Activated CD4-positive, CD25-positive, alpha-beta regulatory T cell treated with anti-CD3 and anti-CD28 coated beads, Interleukin-2, amount 50 U/mL, for 24 hours (primary cell): ENCODE data around the gene PRKD2.
"Not testable (repeated sequence)": the region's sequence is repeated elsewhere in the genome, so short reads cannot be mapped to it uniquely, and the experiment has no call there.

Experiments used
- ATAC-seq, 2 donors: fragments of 150-1000 bp; cut with Tn5 transposase; one replicate each; pipeline ENCODE4 v1.10.0; 2021; ENCODE audit warnings: mild to moderate bottlenecking in 1 of 2, moderate library complexity in 1 of 2

PRKD2 gene

GRCh38 chr19:46723471-46723870, 6.6 kb upstream of the PRKD2 start:
- ATAC-seq: no peak

- no peak for ATAC-seq
These were observed 6.1 kb upstream of the PRKD2 start for GRCh38 chr19:46723023-46723461.

GRCh38 chr19:46722421-46723022, 5.6 kb upstream of the PRKD2 start:
- no peak for ATAC-seq

- ATAC-seq: no peak
These were observed 5.1 kb upstream of the PRKD2 start for GRCh38 chr19:46722004-46722380.

- no peak for ATAC-seq
These were observed 4.5 kb upstream of the PRKD2 start for GRCh38 chr19:46721269-46722003.

GRCh38 chr19:46720503-46721239, 3.8 kb upstream of the PRKD2 start:
- no peak for ATAC-seq

GRCh38 chr19:46719629-46720502, 3.0 kb upstream of the PRKD2 start:
- ATAC-seq: no peak

- no peak for ATAC-seq
These were observed 2.2 kb upstream of the PRKD2 start for GRCh38 chr19:46718934-46719622.

GRCh38 chr19:46718157-46718933, 1.4 kb upstream of the PRKD2 start:
- ATAC-seq: peak; percentile 8 to 18

- peak; percentile 21 to 29 for ATAC-seq
These were observed 816 bp upstream of the PRKD2 start for GRCh38 chr19:46717716-46718143.

- ATAC-seq: no peak
These were observed 261 bp downstream of the PRKD2 start for GRCh38 chr19:46716672-46717033.

- no peak for ATAC-seq
These were observed 791 bp downstream of the PRKD2 start for GRCh38 chr19:46715975-46716671.

GRCh38 chr19:46715620-46715974, 1.3 kb downstream of the PRKD2 start:
- ATAC-seq: no peak

GRCh38 chr19:46714444-46715106, 2.3 kb downstream of the PRKD2 start:
- peak; percentile 55 to 57 for ATAC-seq

- peak; percentile 25 to 34 for ATAC-seq
These were observed 3.0 kb downstream of the PRKD2 start for GRCh38 chr19:46713781-46714443.

GRCh38 chr19:46712768-46713338, 4.1 kb downstream of the PRKD2 start:
- ATAC-seq: not testable (repeated sequence)

- no peak for ATAC-seq
These were observed 6.2 kb downstream of the PRKD2 start for GRCh38 chr19:46710687-46711086.

- ATAC-seq: peak; percentile 88 to 93
These were observed 12.4 kb downstream of the PRKD2 start for GRCh38 chr19:46704379-46705076.

GRCh38 chr19:46700704-46701103, 16.2 kb downstream of the PRKD2 start:
- no peak for ATAC-seq
